ENCODE results near the gene IGFL2. TPM values are rescaled to one million over a fixed set of nuclear protein-coding genes. Genes with fewer than 3 reads are reported as not detected.

Gene IGFL2
- total RNA-seq, 1 donor from 2014 or later, result not detected

- Histone ChIP-seq H3K4me3 (no peak overlapping the region), H3K4me1 (no peaks in the 10 kb centered on the region), H3K27ac (replicated peaks) (no peak overlapping the region), H3K9me3 (replicated peaks) (peaks cover 6% of the 10 kb centered on the region), H3K27me3 (ENCODE audit: low read depth) (peaks cover 73% of the 10 kb centered on the region), H3K36me3 (no peaks in the 10 kb centered on the region)
- intact Hi-C loops (cut with micrococcal nuclease), result no loop called here
- DNase-seq, result no peak
- no peak for TF ChIP-seq CTCF (IDR thresholded peaks at IDR 0.05; ENCODE audit: borderline replicate concordance)
These were observed 29.9 kb upstream of the IGFL2 start for GRCh38 chr19:46118136-46118535.

GRCh38 chr19:46124638-46125115 is 23.4 kb upstream of the IGFL2 start, which contains the start of gene IGFL3:
Gene IGFL3, minus strand, starts transcription at chr19:46124688. Its CDS starts 39 bp downstream, at chr19:46124649.
- Histone ChIP-seq H3K4me1 (no peaks in the 10 kb centered on the region), H3K36me3 (no peaks in the 10 kb centered on the region), H3K4me3 (no peak within 1 kb of the TSS), H3K27ac (replicated peaks) (no peak within 1 kb of the TSS), H3K9me3 (replicated peaks) (peaks cover 6% of the 10 kb centered on the region), H3K27me3 (ENCODE audit: low read depth) (peaks cover 40% of the 10 kb centered on the region)
- intact Hi-C loops (cut with micrococcal nuclease), result no loop called here
- no peak for DNase-seq
- no peak for TF ChIP-seq CTCF (IDR thresholded peaks at IDR 0.05; ENCODE audit: borderline replicate concordance)

- no peak for TF ChIP-seq CTCF (IDR thresholded peaks at IDR 0.05; ENCODE audit: borderline replicate concordance)
- H3K4me1 ChIP-seq, result no peaks in the 10 kb centered on the region
- peaks cover 32% of the 10 kb centered on the region for H3K27me3 ChIP-seq (ENCODE audit: low read depth)
- no peak overlapping the region for H3K27ac ChIP-seq (replicated peaks)
- H3K4me3 ChIP-seq, result no peak overlapping the region
- no peak for DNase-seq
- no peaks in the 10 kb centered on the region for H3K9me3 ChIP-seq (replicated peaks)
- no peaks in the 10 kb centered on the region for H3K36me3 ChIP-seq
- intact Hi-C loops (cut with micrococcal nuclease), result no loop called here
These were observed 22.6 kb upstream of the IGFL2 start for GRCh38 chr19:46125447-46125846.

GRCh38 chr19:46126086-46126580 is 21.9 kb upstream of the IGFL2 start:
- DNase-seq, result no peak
- intact Hi-C loops (cut with micrococcal nuclease), result no loop called here
- no peaks in the 10 kb centered on the region for H3K4me1 ChIP-seq
- no peak overlapping the region for H3K27ac ChIP-seq (replicated peaks)
- no peak for TF ChIP-seq CTCF (IDR thresholded peaks at IDR 0.05; ENCODE audit: borderline replicate concordance)
- no peak overlapping the region for H3K4me3 ChIP-seq
- no peaks in the 10 kb centered on the region for H3K36me3 ChIP-seq
- H3K9me3 ChIP-seq (replicated peaks), result no peaks in the 10 kb centered on the region
- H3K27me3 ChIP-seq (ENCODE audit: low read depth), result peaks cover 28% of the 10 kb centered on the region

- TF ChIP-seq CTCF (IDR thresholded peaks at IDR 0.05; ENCODE audit: borderline replicate concordance), result no peak
- no peak for DNase-seq
- H3K4me1 ChIP-seq, result peaks cover 20% of the 10 kb centered on the region
- no peak overlapping the region for H3K4me3 ChIP-seq
- H3K9me3 ChIP-seq (replicated peaks), result no peaks in the 10 kb centered on the region
- intact Hi-C loops (cut with micrococcal nuclease), result no loop called here
- no peak overlapping the region for H3K27ac ChIP-seq (replicated peaks)
- peaks cover 6% of the 10 kb centered on the region for H3K27me3 ChIP-seq (ENCODE audit: low read depth)
- no peaks in the 10 kb centered on the region for H3K36me3 ChIP-seq
These were observed 16.4 kb upstream of the IGFL2 start for GRCh38 chr19:46131485-46132143.
